Body of pancreas (tissue), 4 donors: ENCODE results near the gene NEO1. TPM values are rescaled to one million over a fixed set of nuclear protein-coding genes. Genes with fewer than 3 reads are reported as not detected.

Source experiments
- ATAC-seq: fragments of 150-250 bp; one replicate; pipeline ENCODE4 v1.9.1; 2016
- DNase-seq, 4 donors: peaks; one replicate each; pipeline ENCODE4 v3.0.0-alpha.2; 2019
- H3K27ac ChIP-seq, 4 donors: fragments of 200-600 bp; sonication (generic); 1 replicate in 3 of 4; 2 replicates in 1 of 4; pipeline versions ENCODE4 v1.5.1 to v1.6.1; 2016 to 2019; ENCODE audit warnings: mild to moderate bottlenecking in 1 of 4, mixed read lengths in 1 of 4, moderate library complexity in 1 of 4
- H3K27me3 ChIP-seq, 2 donors: fragments of 200-600 bp; sonication (generic); one replicate each; pipeline ENCODE4 v1.6.0; 2016; ENCODE audit warnings: mild to moderate bottlenecking in 1 of 2
- H3K36me3 ChIP-seq, 2 donors: fragments of 200-600 bp; sonication (generic); replicated peaks in 1 of 2; 2 replicates each; pipeline ENCODE4 v1.5.1; 2016; ENCODE audit warnings: low read depth in 2 of 2; ENCODE audit not compliant: insufficient read depth in 1 of 2
- H3K4me1 ChIP-seq: fragments of 200-600 bp; sonication (generic); one replicate; pipeline ENCODE4 v1.6.0; 2016
- H3K4me3 ChIP-seq, 2 donors: fragments of 200-600 bp; sonication (generic); 1 replicate in 1 of 2; 2 replicates in 1 of 2; pipeline ENCODE4 v1.5.1; 2016 to 2019
- H3K9me3 ChIP-seq, 3 donors: fragments of 200-600 bp; sonication (generic); 1 replicate in 2 of 3; 2 replicates in 1 of 3; pipeline ENCODE4 v1.5.1; 2016
- CTCF ChIP-seq, 7 experiments: fragments of 450-650 bp in 4 of 7; fragments of 200-600 bp in 3 of 7; sonication (generic) in 3 of 7; IDR thresholded peaks; one replicate each; pipeline ENCODE4 v1.5.1; 2016 to 2019; ENCODE audit warnings: antibody characterized with exemption in 7 of 7
- POLR2A ChIP-seq, 3 donors: fragments of 450-650 bp; IDR thresholded peaks; one replicate each; pipeline ENCODE4 v1.6.1; 2016; ENCODE audit warnings: antibody characterized with exemption in 3 of 3, mild to moderate bottlenecking in 2 of 3
- WGBS, 2 donors: methylation state at CpG; one replicate each; pipeline ENCODE4 v1.1.5; 2017; 5-methylcytosine and 5-hydroxymethylcytosine counted together
- intact Hi-C: fragments of 100-400 bp; cut with DNase I; formaldehyde crosslinking; loops from one replicate; pipeline ENCODE4 v1.15.1; 2023
- total RNA-seq, 2 donors: library from RNA; depleted of rRNA; stranded (reverse); fragments of >200 nt; gene quantifications; one replicate each; pipeline ENCODE4 v1.1.0, GENCODE V29; 2016

NEO1 gene
- total RNA-seq, 2 donors from 2014 or later = 18.2 to 29.7 TPM

- Histone ChIP-seq H3K4me1 (no peaks in the 10 kb centered on the region), H3K4me3 (no peak overlapping the region), H3K27me3 (no peaks in the 10 kb centered on the region), H3K36me3 (no peaks in the 10 kb centered on the region), H3K9me3 (no peaks in the 10 kb centered on the region), H3K27ac (no peak overlapping the region)
- intact Hi-C loops = no loop called here
- ATAC-seq (no peak), DNase-seq (no peak)
- WGBS, 2 donors = 55 to 62% methylated on average over 1 of the region's 1 CpG
- no peak for TF ChIP-seq CTCF (IDR thresholded peaks at IDR 0.05)
- TF ChIP-seq POLR2A (IDR thresholded peaks at IDR 0.05) = no peak
These were observed 45.7 kb upstream of the NEO1 start for GRCh38 chr15:73006523-73006922.

- TF ChIP-seq POLR2A (IDR thresholded peaks at IDR 0.05) (no peak), CTCF (IDR thresholded peaks at IDR 0.05) (no peak)
- no peaks in the 10 kb centered on the region for H3K9me3 ChIP-seq
- 60 to 63% methylated on average over 13 of the region's 13 CpGs for WGBS, 2 donors
- DNase-seq (no peak), ATAC-seq (no peak)
- no peak overlapping the region for H3K4me3 ChIP-seq
- no peak overlapping the region for H3K27ac ChIP-seq
- H3K36me3 ChIP-seq = no peaks in the 10 kb centered on the region
- no peaks in the 10 kb centered on the region for H3K4me1 ChIP-seq
- intact Hi-C loops = no loop called here
- H3K27me3 ChIP-seq = no peaks in the 10 kb centered on the region
These were observed 42.9 kb upstream of the NEO1 start for GRCh38 chr15:73009066-73010056.

GRCh38 chr15:73010154-73011152 is 41.8 kb upstream of the NEO1 start:
- TF ChIP-seq POLR2A (IDR thresholded peaks at IDR 0.05) (no peak), CTCF (IDR thresholded peaks at IDR 0.05) (no peak)
- intact Hi-C loops = no loop called here
- Histone ChIP-seq H3K4me3 (no peak overlapping the region), H3K27me3 (no peaks in the 10 kb centered on the region), H3K27ac (no peak overlapping the region), H3K36me3 (no peaks in the 10 kb centered on the region), H3K4me1 (no peaks in the 10 kb centered on the region), H3K9me3 (no peaks in the 10 kb centered on the region)
- DNase-seq = no peak
- ATAC-seq = no peak
- WGBS, 2 donors = 61 to 66% methylated on average over 7 to 10 of the region's 10 CpGs

GRCh38 chr15:73014904-73015303 is 37.4 kb upstream of the NEO1 start:
- DNase-seq (no peak), ATAC-seq (no peak)
- no peak overlapping the region for H3K4me3 ChIP-seq
- TF ChIP-seq POLR2A (IDR thresholded peaks at IDR 0.05) (no peak), CTCF (IDR thresholded peaks at IDR 0.05) (no peak)
- H3K9me3 ChIP-seq = no peaks in the 10 kb centered on the region
- intact Hi-C loops = no loop called here
- H3K4me1 ChIP-seq = no peaks in the 10 kb centered on the region
- 85 to 100% methylated on average over 1 of the region's 1 CpG for WGBS, 2 donors
- H3K27ac ChIP-seq = no peak overlapping the region
- H3K36me3 ChIP-seq = no peaks in the 10 kb centered on the region
- H3K27me3 ChIP-seq = no peaks in the 10 kb centered on the region
